GM18508 (cell line): ENCODE data around the gene DUS3L.

Experiments
- ATAC-seq: cut with Tn5 transposase; IDR thresholded peaks from one replicate; pipeline ENCODE4 v1.9.1; 2021; ENCODE audit warnings: moderate number of reproducible peaks; ENCODE audit not compliant: insufficient read depth, unreplicated experiment

Gene DUS3L

GRCh38 chr19:5823579-5824281, 32.8 kb upstream of the DUS3L start:
- ATAC-seq, result no peak

GRCh38 chr19:5822181-5822844, 31.4 kb upstream of the DUS3L start:
- no peak for ATAC-seq

GRCh38 chr19:5821521-5822180, 30.7 kb upstream of the DUS3L start:
- ATAC-seq, result no peak

GRCh38 chr19:5820785-5821184, 29.8 kb upstream of the DUS3L start:
- ATAC-seq, result no peak

- no peak for ATAC-seq
These were observed 27.6 kb upstream of the DUS3L start for GRCh38 chr19:5818594-5818993.

GRCh38 chr19:5817218-5817617, 26.3 kb upstream of the DUS3L start:
- no peak for ATAC-seq

- ATAC-seq, result no peak
These were observed 23.9 kb upstream of the DUS3L start for GRCh38 chr19:5814852-5815246.

- ATAC-seq, result no peak
These were observed 23.3 kb upstream of the DUS3L start for GRCh38 chr19:5814123-5814851.

- no peak for ATAC-seq
These were observed 20.2 kb upstream of the DUS3L start for GRCh38 chr19:5811117-5811516.

GRCh38 chr19:5809469-5809868, 18.5 kb upstream of the DUS3L start:
- ATAC-seq, result no peak

GRCh38 chr19:5809053-5809452, 18.1 kb upstream of the DUS3L start:
- no peak for ATAC-seq

- no peak for ATAC-seq
These were observed 17.3 kb upstream of the DUS3L start for GRCh38 chr19:5808120-5808816.

- ATAC-seq, result no peak
These were observed 15.9 kb upstream of the DUS3L start for GRCh38 chr19:5806905-5807304.

- no peak for ATAC-seq
These were observed 15.1 kb upstream of the DUS3L start for GRCh38 chr19:5806133-5806489.

GRCh38 chr19:5805462-5806132, 14.6 kb upstream of the DUS3L start:
- no peak for ATAC-seq

GRCh38 chr19:5804516-5805461, 13.8 kb upstream of the DUS3L start, which contains the start of gene NRTN:
Gene NRTN, plus strand, starts transcription at chr19:5805067. Its CDS starts 19,099 bp downstream, at chr19:5824166.
- ATAC-seq, result no peak

- ATAC-seq, result no peak
These were observed 13.0 kb upstream of the DUS3L start for GRCh38 chr19:5803752-5804515.

- ATAC-seq, result no peak
These were observed 12.4 kb upstream of the DUS3L start for GRCh38 chr19:5803441-5803751.
